Endothelial cell of umbilical vein (primary cell): ENCODE results near the gene ADAT1. TPM values are rescaled to one million over a fixed set of nuclear protein-coding genes. Genes with fewer than 3 reads are reported as not detected.

ENCODE experiments used
- BruUV-seq: library from RNA; stranded (reverse); fragments of 400-500 nt; replicated peaks from 2 replicates; lab custom pipeline; 2021; lab: Mats Ljungman, UMichigan
- CTCF ChIA-PET: fragments of 300-600, 350-600 bp; sonication (Branson Sonifier 250); formaldehyde crosslinking; loops from one replicate; lab custom pipeline; 2021; ENCODE audit warnings: antibody characterized with exemption, inconsistent platforms; lab: Charles Lee
- POLR2A ChIA-PET: fragments of 300-600, 350-600 bp; sonication (Branson Sonifier 250); formaldehyde crosslinking; loops from one replicate; lab custom pipeline; 2021; ENCODE audit warnings: antibody characterized with exemption, inconsistent platforms; lab: Charles Lee
- DNase-seq: peaks from one replicate; pipeline ENCODE4 v3.0.0-alpha.2; 2011; ENCODE audit warnings: low read depth, low spot score
- FAIRE-seq: peaks from 2 replicates; lab custom pipeline; 2011; peaks lifted over from hg19 to GRCh38; lab: Jason Lieb, UNC
- H2AFZ ChIP-seq: 2 replicates; pipeline ENCODE4 v1.6.0; 2012; ENCODE audit warnings: low read depth, low read length, control low read depth, inconsistent platforms
- H3K27ac ChIP-seq: 2 replicates; pipeline ENCODE4 v1.5.1; 2011; ENCODE audit warnings: low read depth, mild to moderate bottlenecking, control low read depth, low read length, moderate library complexity; ENCODE audit not compliant: insufficient read depth
- H3K27me3 ChIP-seq, 2 experiments: 2 replicates each; pipeline versions ENCODE4 v1.6.0 to v1.6.1; 2011; ENCODE audit warnings: low read length in 2 of 2, mixed read lengths in 1 of 2; ENCODE audit not compliant: control insufficient read depth in 2 of 2, insufficient read depth in 2 of 2
- H3K36me3 ChIP-seq, 2 experiments: 2 replicates in 1 of 2; 3 replicates in 1 of 2; pipeline ENCODE4 v1.5.1; 2011; ENCODE audit warnings: low read length in 2 of 2, mild to moderate bottlenecking in 1 of 2, moderate library complexity in 1 of 2; ENCODE audit not compliant: control insufficient read depth in 2 of 2, insufficient read depth in 2 of 2; ENCODE audit errors: extremely low read depth in 1 of 2
- H3K4me1 ChIP-seq: 3 replicates; pipeline ENCODE4 v1.5.1; 2011; ENCODE audit warnings: mild to moderate bottlenecking, low read length; ENCODE audit not compliant: control insufficient read depth, insufficient read depth; ENCODE audit errors: extremely low read depth
- H3K4me2 ChIP-seq: 2 replicates; pipeline ENCODE4 v1.6.1; 2011; ENCODE audit warnings: low read length, control low read depth, mixed read lengths; ENCODE audit not compliant: insufficient read depth
- H3K4me3 ChIP-seq, 3 experiments: fragments of 200-600 bp in 1 of 3; sonication (generic), shearing (Covaris generic) in 1 of 3; replicated peaks in 1 of 3; 2 replicates each; pipeline ENCODE4 v1.5.1; 2011 to 2016; ENCODE audit warnings: control low read depth in 3 of 3, low read length in 3 of 3, mild to moderate bottlenecking in 2 of 3, inconsistent platforms in 1 of 3, low read depth in 1 of 3, moderate library complexity in 1 of 3; ENCODE audit not compliant: insufficient read depth in 1 of 3
- H3K79me2 ChIP-seq: 2 replicates; pipeline ENCODE4 v1.6.0; 2012; ENCODE audit warnings: low read length, inconsistent platforms; ENCODE audit not compliant: control insufficient read depth, insufficient read depth
- H3K9ac ChIP-seq: replicated peaks from 2 replicates; pipeline ENCODE3; 2011; ENCODE audit warnings: low read length, control low read depth; ENCODE audit not compliant: insufficient read depth; ENCODE audit errors: extremely low read depth
- H3K9me1 ChIP-seq: replicated peaks from 3 replicates; pipeline ENCODE4 v1.6.0; 2011; ENCODE audit warnings: mild to moderate bottlenecking, low read length; ENCODE audit not compliant: control insufficient read depth, insufficient read depth; ENCODE audit errors: extremely low read depth
- H3K9me3 ChIP-seq: replicated peaks from 2 replicates; pipeline ENCODE4 v1.5.1; 2012; ENCODE audit warnings: low read length, inconsistent platforms; ENCODE audit not compliant: control insufficient read depth, insufficient read depth
- H4K20me1 ChIP-seq: replicated peaks from 2 replicates; pipeline ENCODE3; 2011; ENCODE audit warnings: mild to moderate bottlenecking, low read length; ENCODE audit not compliant: control insufficient read depth, insufficient read depth; ENCODE audit errors: extremely low read depth
- EZH2 ChIP-seq: IDR thresholded peaks from 2 replicates; pipeline ENCODE4 v1.6.1; 2012; ENCODE audit warnings: borderline replicate concordance, low read depth, mild to moderate bottlenecking, moderate library complexity, low read length, inconsistent platforms; ENCODE audit not compliant: severe bottlenecking
- FOS ChIP-seq: IDR thresholded peaks from 2 replicates; pipeline ENCODE4 v1.6.1; 2011; ENCODE audit warnings: mild to moderate bottlenecking, low read length, moderate library complexity, borderline replicate concordance; ENCODE audit not compliant: insufficient read depth
- GATA2 ChIP-seq: IDR thresholded peaks from 2 replicates; pipeline ENCODE4 v1.7.0; 2011; ENCODE audit warnings: low read depth, mild to moderate bottlenecking, moderate library complexity, mixed read lengths, low read length; ENCODE audit not compliant: insufficient read length, insufficient read depth
- JUN ChIP-seq: IDR thresholded peaks from 2 replicates; pipeline ENCODE4 v1.6.1; 2011; ENCODE audit warnings: borderline replicate concordance, low read depth; ENCODE audit not compliant: insufficient read length, insufficient read depth
- MYC ChIP-seq: IDR thresholded peaks from one replicate; pipeline ENCODE4 v1.6.1; 2011; ENCODE audit warnings: mild to moderate bottlenecking, low read depth, low read length
- POLR2A ChIP-seq: IDR thresholded peaks from 2 replicates; pipeline ENCODE4 v1.6.1; 2012; ENCODE audit warnings: low read depth, mild to moderate bottlenecking, control low read depth, low read length
- POLR2AphosphoS5 ChIP-seq: IDR thresholded peaks from 2 replicates; pipeline ENCODE4 v1.6.1; 2012; ENCODE audit warnings: low read depth, mild to moderate bottlenecking, control low read depth, low read length, moderate library complexity; ENCODE audit not compliant: insufficient read depth
- dilution Hi-C: fragments of 300-500 bp; cut with MboI; formaldehyde crosslinking; loops from one replicate; pipeline ENCODE4 v1.15.0; 2019; ENCODE audit warnings: low sequenced_read_pairs; ENCODE audit not compliant: extremely low pct_ligation_motif_present
- intact Hi-C: fragments of 100-400 bp; cut with micrococcal nuclease; formaldehyde crosslinking; loops from one replicate; pipeline ENCODE4 v1.10.0; 2022
- polyA plus RNA-seq, 4 experiments: library from polyadenylated mRNA; depleted of rRNA in 3 of 4; stranded (reverse) in 3 of 4; unstranded in 1 of 4; fragments of >200 nt; gene quantifications; 2 replicates each; pipeline versions ENCODE4 v1.2.1 to v1.2.3, GENCODE V29; 2011 to 2012; ENCODE audit warnings: missing spikeins in 1 of 4
- total RNA-seq: library from RNA; stranded (reverse); gene quantifications from 2 replicates; pipeline ENCODE4 v1.2.3, GENCODE V29; 2021
- TF ChIP-seq, protein P1 (sequence below), 2 donors: IDR thresholded peaks; 1 replicate in 1 of 2; 2 replicates in 1 of 2; pipeline ENCODE4 v1.5.1; 2011; ENCODE audit warnings: low read length in 2 of 2, mild to moderate bottlenecking in 2 of 2, moderate library complexity in 2 of 2, control low read depth in 1 of 2, inconsistent platforms in 1 of 2, low read depth in 1 of 2; ENCODE audit not compliant: insufficient read depth in 1 of 2; ENCODE audit errors: extremely low read depth in 1 of 2
- TF ChIP-seq, protein P2 (sequence below): IDR thresholded peaks from 2 replicates; pipeline ENCODE4 v1.6.1; 2011; ENCODE audit not compliant: insufficient read depth, insufficient read length

ADAT1 gene
- total and polyA plus RNA-seq, 2 donors (not counting 3 experiments of a cell fraction or from before 2014, with no cell fraction given) = 27.2 to 56.6 TPM

DNA sequence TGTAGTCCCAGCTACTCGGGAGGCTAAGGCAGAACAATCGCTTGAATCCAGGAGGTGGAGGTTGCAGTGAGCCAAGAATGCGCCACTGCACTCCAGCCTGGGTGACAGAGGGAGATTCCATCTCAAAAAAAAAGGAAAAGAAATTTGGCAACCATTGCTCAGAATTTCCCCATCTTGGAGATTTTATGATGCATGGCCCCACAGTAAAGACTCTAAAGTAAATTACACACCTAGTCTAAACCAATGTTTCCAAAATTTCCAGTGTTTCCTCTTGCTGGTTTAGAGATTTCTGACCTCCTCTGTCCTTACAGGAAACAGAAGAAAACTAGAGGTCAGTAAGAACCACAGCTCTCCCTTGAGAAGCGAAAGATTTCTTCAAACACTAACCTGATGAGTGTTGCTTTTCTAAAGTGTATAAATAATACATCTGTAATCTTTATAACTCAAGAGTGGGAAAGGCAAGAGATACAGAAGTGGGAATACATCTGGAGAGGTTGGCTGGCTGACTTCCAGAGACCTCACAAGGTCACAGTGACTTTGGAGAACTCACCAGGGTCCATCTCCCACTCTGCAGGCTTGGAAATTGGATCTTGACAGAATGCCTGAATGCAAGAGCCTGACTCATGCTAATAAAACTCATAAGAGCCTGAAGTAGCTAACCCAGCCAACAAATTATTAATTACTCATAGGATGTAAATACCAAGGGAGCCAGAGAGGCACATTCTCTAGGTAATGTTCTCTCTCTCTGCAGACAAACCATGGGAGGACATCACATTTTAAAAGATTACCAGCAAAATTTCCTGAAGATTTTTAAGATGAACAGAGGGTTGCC lies 8.8 kb downstream of the ADAT1 start:
- Histone ChIP-seq H3K36me3 (peaks cover 7 to 14% of the 10 kb centered on the region in 2 experiments), H3K27ac (no peak overlapping the region), H4K20me1 (no peaks in the 10 kb centered on the region), H3K4me2 (no peak overlapping the region), H3K9me1 (no peaks in the 10 kb centered on the region), H3K9ac (no peak overlapping the region), H3K79me2 (no peaks in the 10 kb centered on the region), H3K9me3 (no peaks in the 10 kb centered on the region), H3K27me3 (no peaks in the 10 kb centered on the region), H3K4me3 (no peak overlapping the region), H2AFZ (no peak overlapping the region), H3K4me1 (no peaks in the 10 kb centered on the region)
- peak; percentile 56 for TF ChIP-seq FOS
- TF ChIP-seq GATA2 = no peak
- CTCF ChIA-PET = interaction anchor here (1.1 kb wide), 1 partner anchor 14 kb away, joined by 6 read pairs; no protein-coding TSS in a partner anchor
- dilution Hi-C loops (no loop called here), intact Hi-C loops (no loop called here)
- DNase-seq (no peak), FAIRE-seq (no peak)
- POLR2A ChIA-PET = no interaction called here
- BruUV-seq = no TSS peak

DNA sequence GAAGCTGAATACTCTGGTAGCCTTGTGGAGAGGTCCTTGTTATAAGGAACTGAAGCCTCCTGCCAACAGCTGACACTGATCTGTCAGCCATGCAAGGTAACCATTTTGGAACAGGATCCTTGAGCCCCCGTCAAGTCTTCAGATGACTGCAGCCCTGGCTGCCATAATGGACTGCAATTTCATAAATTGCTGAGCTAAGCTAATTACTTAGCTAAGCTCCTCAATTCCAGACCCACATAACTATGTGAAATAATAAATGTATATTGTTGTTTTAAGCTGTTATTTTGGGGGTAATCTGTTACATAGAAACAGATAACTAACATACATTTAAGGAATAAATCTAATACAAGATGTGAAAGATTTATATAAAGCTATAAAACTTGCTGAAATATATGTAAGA lies 16.6 kb downstream of the ADAT1 start:
- H3K9me3 ChIP-seq = no peaks in the 10 kb centered on the region
- CTCF ChIA-PET = interaction anchor here (0.6 to 1.1 kb wide), 2 partner anchors 13 to 20 kb away, joined by 3 read pairs; no protein-coding TSS in a partner anchor
- TF ChIP-seq, protein P1, sequence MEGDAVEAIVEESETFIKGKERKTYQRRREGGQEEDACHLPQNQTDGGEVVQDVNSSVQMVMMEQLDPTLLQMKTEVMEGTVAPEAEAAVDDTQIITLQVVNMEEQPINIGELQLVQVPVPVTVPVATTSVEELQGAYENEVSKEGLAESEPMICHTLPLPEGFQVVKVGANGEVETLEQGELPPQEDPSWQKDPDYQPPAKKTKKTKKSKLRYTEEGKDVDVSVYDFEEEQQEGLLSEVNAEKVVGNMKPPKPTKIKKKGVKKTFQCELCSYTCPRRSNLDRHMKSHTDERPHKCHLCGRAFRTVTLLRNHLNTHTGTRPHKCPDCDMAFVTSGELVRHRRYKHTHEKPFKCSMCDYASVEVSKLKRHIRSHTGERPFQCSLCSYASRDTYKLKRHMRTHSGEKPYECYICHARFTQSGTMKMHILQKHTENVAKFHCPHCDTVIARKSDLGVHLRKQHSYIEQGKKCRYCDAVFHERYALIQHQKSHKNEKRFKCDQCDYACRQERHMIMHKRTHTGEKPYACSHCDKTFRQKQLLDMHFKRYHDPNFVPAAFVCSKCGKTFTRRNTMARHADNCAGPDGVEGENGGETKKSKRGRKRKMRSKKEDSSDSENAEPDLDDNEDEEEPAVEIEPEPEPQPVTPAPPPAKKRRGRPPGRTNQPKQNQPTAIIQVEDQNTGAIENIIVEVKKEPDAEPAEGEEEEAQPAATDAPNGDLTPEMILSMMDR (IDR thresholded peaks at IDR 0.05; ENCODE audit: extremely low read depth in 1 of 2, insufficient read depth in 1 of 2, low read depth in 1 of 2, low read length in 2 of 2) = no peak
- TF ChIP-seq POLR2A (no peak), FOS (no peak), GATA2 (no peak), POLR2AphosphoS5 (no peak), MYC (no peak), JUN (no peak), EZH2 (no peak)
- TF ChIP-seq, protein P2, sequence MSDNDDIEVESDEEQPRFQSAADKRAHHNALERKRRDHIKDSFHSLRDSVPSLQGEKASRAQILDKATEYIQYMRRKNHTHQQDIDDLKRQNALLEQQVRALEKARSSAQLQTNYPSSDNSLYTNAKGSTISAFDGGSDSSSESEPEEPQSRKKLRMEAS = no peak
- H3K4me1 ChIP-seq = no peaks in the 10 kb centered on the region
- H2AFZ ChIP-seq = no peak overlapping the region
- H3K27ac ChIP-seq = no peak overlapping the region
- no peaks in the 10 kb centered on the region for H3K9me1 ChIP-seq
- no peaks in the 10 kb centered on the region for H3K27me3 ChIP-seq
- H3K4me2 ChIP-seq = no peak overlapping the region
- H3K79me2 ChIP-seq = no peaks in the 10 kb centered on the region
- peaks cover 17 to 24% of the 10 kb centered on the region in 2 experiments for H3K36me3 ChIP-seq
- intact Hi-C loops = no loop called here
- DNase-seq = no peak
- dilution Hi-C loops = no loop called here
- H3K9ac ChIP-seq = no peak overlapping the region
- POLR2A ChIA-PET = no interaction called here
- no peak for FAIRE-seq
- no peak overlapping the region for H3K4me3 ChIP-seq
- no TSS peak for BruUV-seq
- no peaks in the 10 kb centered on the region for H4K20me1 ChIP-seq
